H1 (cell line): ENCODE measurements around the gene GSTM3. TPM values are rescaled to one million over a fixed set of nuclear protein-coding genes. Genes with fewer than 3 reads are reported as not detected.
A peak's percentile ranks its signal among the peaks of the same experiment; 100 is the strongest.

Experiments
- CTCF ChIA-PET: fragments of 300-600 bp; sonication (Branson Sonifier 250); formaldehyde crosslinking; loops from one replicate; lab custom pipeline; 2021; ENCODE audit not compliant: partially characterized antibody; lab: Charles Lee
- POLR2A ChIA-PET: fragments of 300-600 bp; sonication (Branson Sonifier 250); formaldehyde crosslinking; loops from one replicate; lab custom pipeline; 2021; ENCODE audit warnings: inconsistent platforms; ENCODE audit not compliant: partially characterized antibody; lab: Charles Lee
- DNase-seq, 2 experiments: peaks; one replicate each; pipeline versions ENCODE4 v3.0.0 to v3.0.0-alpha.2; 2010 to 2022; ENCODE audit warnings: low spot score in 2 of 2, low read depth in 1 of 2, mixed read lengths in 1 of 2
- FAIRE-seq: peaks from 2 replicates; lab custom pipeline; 2011; peaks lifted over from hg19 to GRCh38; lab: Jason Lieb, UNC
- H2AFZ ChIP-seq: 2 replicates; pipeline ENCODE4 v1.8.1; 2012; ENCODE audit warnings: low read length, inconsistent platforms
- H2AK5ac ChIP-seq: 2 replicates; pipeline ENCODE4 v1.6.1; 2013; ENCODE audit warnings: low read depth, low read length
- H2BK120ac ChIP-seq: replicated peaks from 2 replicates; pipeline ENCODE3; 2013; ENCODE audit warnings: low read depth, low read length, inconsistent platforms
- H2BK12ac ChIP-seq: 2 replicates; pipeline ENCODE4 v1.6.1; 2013; ENCODE audit warnings: low read depth, low read length
- H2BK15ac ChIP-seq: 2 replicates; pipeline ENCODE4 v1.6.1; 2013; ENCODE audit warnings: low read length
- H2BK20ac ChIP-seq: 2 replicates; pipeline ENCODE4 v1.6.1; 2013; ENCODE audit warnings: low read length
- H2BK5ac ChIP-seq: 2 replicates; pipeline ENCODE4 v1.6.1; 2013; ENCODE audit warnings: low read depth, low read length
- H3K14ac ChIP-seq: 2 replicates; pipeline ENCODE4 v1.6.1; 2013; ENCODE audit warnings: inconsistent platforms; ENCODE audit not compliant: insufficient read length
- H3K18ac ChIP-seq: 2 replicates; pipeline ENCODE4 v1.6.1; 2013; ENCODE audit warnings: low read length; ENCODE audit errors: extremely low read depth
- H3K23ac ChIP-seq: 2 replicates; pipeline ENCODE4 v1.6.1; 2013; ENCODE audit warnings: inconsistent platforms; ENCODE audit not compliant: insufficient read length
- H3K23me2 ChIP-seq: 2 replicates; pipeline ENCODE4 v1.6.1; 2013; ENCODE audit warnings: low read depth, low read length
- H3K27ac ChIP-seq: 2 replicates; pipeline ENCODE4 v1.6.1; 2011; ENCODE audit warnings: low read depth, low read length, inconsistent platforms
- H3K27me3 ChIP-seq, 4 experiments: replicated peaks in 1 of 4; 1 replicate in 1 of 4; 2 replicates in 3 of 4; pipeline versions ENCODE4 v1.6.1 to v1.8.1; 2011 to 2013; ENCODE audit warnings: low read length in 3 of 4, mild to moderate bottlenecking in 3 of 4, inconsistent platforms in 2 of 4, mixed read lengths in 2 of 4, moderate library complexity in 1 of 4; ENCODE audit not compliant: control insufficient read depth in 3 of 4, insufficient read depth in 3 of 4; ENCODE audit errors: extremely low read depth in 1 of 4
- H3K36me3 ChIP-seq, 4 experiments: 2 replicates each; pipeline versions ENCODE4 v1.6.1 to v1.8.1; 2011 to 2013; ENCODE audit warnings: mild to moderate bottlenecking in 4 of 4, low read length in 3 of 4, moderate library complexity in 2 of 4, control low read depth in 1 of 4, inconsistent platforms in 1 of 4; ENCODE audit not compliant: insufficient read depth in 4 of 4, control insufficient read depth in 2 of 4
- H3K4ac ChIP-seq: replicated peaks from 2 replicates; pipeline ENCODE3; 2013; ENCODE audit warnings: low read length, low read depth, mixed read lengths, inconsistent platforms; ENCODE audit not compliant: insufficient read length
- H3K4me1 ChIP-seq, 4 experiments: replicated peaks in 1 of 4; 1 replicate in 1 of 4; 2 replicates in 3 of 4; pipeline versions ENCODE4 v1.6.1 to v1.8.1; 2011 to 2013; ENCODE audit warnings: low read length in 3 of 4, inconsistent platforms in 2 of 4, mixed read lengths in 1 of 4; ENCODE audit not compliant: insufficient read depth in 4 of 4, control insufficient read depth in 3 of 4
- H3K4me2 ChIP-seq, 2 experiments: 2 replicates each; pipeline versions ENCODE4 v1.6.1 to v1.8.1; 2011 to 2013; ENCODE audit warnings: low read depth in 2 of 2, low read length in 2 of 2, control low read depth in 1 of 2, inconsistent platforms in 1 of 2, mild to moderate bottlenecking in 1 of 2; ENCODE audit not compliant: insufficient read depth in 1 of 2
- H3K4me3 ChIP-seq, 4 experiments: fragments of 200-600, 300-600 bp in 1 of 4; sonication (generic), shearing (Covaris generic), sonication (Bioruptor Twin) in 1 of 4; 2 replicates each; pipeline versions ENCODE4 v1.5.1 to v1.8.1; 2011 to 2016; ENCODE audit warnings: low read length in 4 of 4, low read depth in 3 of 4, control low read depth in 2 of 4, inconsistent platforms in 2 of 4, mild to moderate bottlenecking in 2 of 4, mixed read lengths in 1 of 4, moderate library complexity in 1 of 4; ENCODE audit not compliant: insufficient read depth in 2 of 4; ENCODE audit errors: extremely low read depth in 1 of 4
- H3K56ac ChIP-seq: replicated peaks from 2 replicates; pipeline ENCODE3; 2013; ENCODE audit warnings: low read depth, mild to moderate bottlenecking, mixed read lengths, low read length, inconsistent platforms; ENCODE audit not compliant: insufficient read length
- H3K79me1 ChIP-seq: 2 replicates; pipeline ENCODE4 v1.6.1; 2013; ENCODE audit warnings: low read depth, low read length, control low read depth
- H3K79me2 ChIP-seq, 2 experiments: 2 replicates each; pipeline versions ENCODE4 v1.6.1 to v1.8.1; 2012 to 2013; ENCODE audit warnings: low read length in 2 of 2, mild to moderate bottlenecking in 2 of 2, inconsistent platforms in 1 of 2; ENCODE audit not compliant: insufficient read depth in 2 of 2, control insufficient read depth in 1 of 2
- H3K9ac ChIP-seq, 4 experiments: replicated peaks in 1 of 4; 1 replicate in 1 of 4; 2 replicates in 3 of 4; pipeline versions ENCODE4 v1.6.1 to v1.8.1; 2011 to 2013; ENCODE audit warnings: low read depth in 3 of 4, low read length in 3 of 4, control low read depth in 2 of 4, mild to moderate bottlenecking in 2 of 4, moderate library complexity in 2 of 4, inconsistent platforms in 1 of 4; ENCODE audit errors: extremely low read depth in 1 of 4
- H3K9me3 ChIP-seq, 2 experiments: 2 replicates each; pipeline versions ENCODE4 v1.6.1 to v1.8.1; 2012 to 2013; ENCODE audit warnings: mild to moderate bottlenecking in 2 of 2, moderate library complexity in 2 of 2, control low read depth in 1 of 2, inconsistent platforms in 1 of 2, low read depth in 1 of 2, low read length in 1 of 2, mixed read lengths in 1 of 2; ENCODE audit not compliant: insufficient read depth in 2 of 2
- H4K20me1 ChIP-seq, 2 experiments: replicated peaks in 1 of 2; 2 replicates each; pipeline versions ENCODE3 to v1.8.1; 2011 to 2013; ENCODE audit warnings: inconsistent platforms in 2 of 2, low read length in 2 of 2, mild to moderate bottlenecking in 1 of 2; ENCODE audit not compliant: insufficient read depth in 2 of 2, control insufficient read depth in 1 of 2
- H4K5ac ChIP-seq: 2 replicates; pipeline ENCODE4 v1.6.1; 2013; ENCODE audit warnings: low read length, low read depth, mixed read lengths, inconsistent platforms; ENCODE audit not compliant: insufficient read length
- H4K8ac ChIP-seq: 2 replicates; pipeline ENCODE4 v1.8.0; 2013; ENCODE audit warnings: mild to moderate bottlenecking, moderate library complexity, low read length, inconsistent platforms; ENCODE audit not compliant: insufficient read depth; ENCODE audit errors: extremely low read depth
- H4K91ac ChIP-seq: replicated peaks from 2 replicates; pipeline ENCODE3; 2013; ENCODE audit warnings: low read length, mixed read lengths, inconsistent platforms; ENCODE audit not compliant: insufficient read length
- SIN3A ChIP-seq, 2 experiments: IDR thresholded peaks in 1 of 2; conservative IDR thresholded peaks in 1 of 2; 2 replicates each; pipeline ENCODE4 v1.6.1; 2011 to 2012; ENCODE audit warnings: low read length in 2 of 2, improper control_type of control experiment in 1 of 2, low read depth in 1 of 2, mild to moderate bottlenecking in 1 of 2
- WGBS, 2 experiments: shearing (Covaris generic) in 1 of 2; methylation state at CpG; one replicate each; pipeline versions ENCODE4 v1.1.6 to v1.1.7; 2013 to 2015; ENCODE audit warnings: low lambda C conversion rate in 2 of 2, mixed read lengths in 2 of 2, inconsistent platforms in 1 of 2, low coverage in 1 of 2, missing lambda C conversion rate in 1 of 2; ENCODE audit not compliant: insufficient replicate concordance in 2 of 2, insufficient coverage in 1 of 2, insufficient read length in 1 of 2; ENCODE audit errors: extremely low coverage in 1 of 2, missing lambda C conversion rate in 1 of 2; 5-methylcytosine and 5-hydroxymethylcytosine counted together
- polyA plus RNA-seq, 7 experiments: library from polyadenylated mRNA; depleted of rRNA in 3 of 7; stranded (reverse) in 5 of 7; unstranded in 2 of 7; fragments of >200 nt in 5 of 7; fragments of 200-250 nt in 2 of 7; gene quantifications; 1 replicate in 5 of 7; 2 replicates in 1 of 7; 4 replicates in 1 of 7; pipeline versions ENCODE4 v1.2.1 to v1.2.3, GENCODE V29; 2011 to 2013; ENCODE audit warnings: missing spikeins in 2 of 7, mixed read lengths in 2 of 7
- total RNA-seq: library from RNA; stranded (reverse); fragmentation: NEBNext Ultra II Directional; extraction: Animal tissue kit (Norgen Biotek cat#: 25700); gene quantifications from 2 replicates; pipeline ENCODE4 v1.2.1, GENCODE V29; 2021

Gene GSTM3
- total and polyA plus RNA-seq, 2 of the 8 experiments (the other 6 are each of a cell fraction or from before 2014, with no cell fraction given) = 2.2 to 5.1 TPM

DNA sequence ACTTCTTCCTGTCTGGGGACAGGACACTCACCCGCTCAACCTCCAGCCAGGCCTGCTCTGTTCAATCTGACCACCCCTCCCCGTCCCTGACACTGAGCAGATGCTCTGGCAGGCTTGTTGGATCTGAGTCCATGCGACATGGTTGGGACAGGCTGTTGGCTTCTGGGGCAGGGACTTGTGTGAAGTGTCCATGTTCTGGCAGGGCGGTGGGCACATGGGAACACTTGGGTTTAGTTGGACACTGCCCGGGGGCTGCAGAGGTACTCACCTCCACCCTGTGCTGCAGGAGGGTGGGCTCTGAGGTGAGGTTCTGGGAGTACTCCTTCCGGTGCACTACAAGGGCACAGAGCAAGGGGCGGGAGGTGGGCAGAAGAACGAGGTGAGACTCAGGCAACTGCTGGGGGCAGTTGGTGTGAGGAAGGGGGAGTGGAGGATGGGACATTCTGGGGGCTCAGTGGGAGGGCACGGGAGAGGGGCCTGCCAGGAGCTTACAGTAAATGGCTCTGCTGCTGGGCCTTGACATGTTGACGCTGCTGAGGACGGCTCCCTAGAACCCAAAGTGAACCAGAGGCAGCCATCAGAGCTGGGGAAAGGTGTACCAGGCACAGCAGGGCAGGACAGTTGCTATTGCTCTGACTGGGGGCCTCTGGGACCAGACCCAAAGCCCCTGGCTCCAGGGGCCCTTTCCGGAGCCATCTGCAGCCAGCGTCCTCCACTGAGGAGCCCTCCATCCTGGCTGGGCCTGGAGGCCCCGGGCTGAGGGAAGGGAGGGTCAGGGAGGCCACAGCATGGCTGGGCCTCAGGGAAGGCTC lies 20.6 kb upstream of the GSTM3 start:
- H4K8ac ChIP-seq = peak overlapping the region; percentile 12; the same call in 1 of the 2 replicates
- H3K4ac ChIP-seq = no peak overlapping the region
- no peaks in the 10 kb centered on the region for H3K79me2 ChIP-seq
- no peak overlapping the region for H3K14ac ChIP-seq
- H3K56ac ChIP-seq = no peak overlapping the region
- H3K23me2 ChIP-seq = no peaks in the 10 kb centered on the region
- TF ChIP-seq SIN3A (conservative IDR thresholded peaks at IDR 0.05 in 1 of 2, IDR thresholded peaks at IDR 0.05 in 1 of 2; ENCODE audit: low read depth in 1 of 2, low read length in 2 of 2) = no peak
- no peak overlapping the region for H3K9ac ChIP-seq
- H2BK5ac ChIP-seq = no peak overlapping the region
- DNase-seq = no peak
- no peak overlapping the region for H2BK12ac ChIP-seq
- H3K23ac ChIP-seq = no peak overlapping the region
- no peak overlapping the region for H2BK15ac ChIP-seq
- FAIRE-seq = no peak
- H3K9me3 ChIP-seq = no peaks in the 10 kb centered on the region
- no peak overlapping the region for H2BK120ac ChIP-seq
- 90% methylated on average over 13 of the region's 14 CpGs; no CpG with 5 or more reads in 1 of the 2 experiments for whole genome bisulfite sequencing, 2 experiments
- H3K4me1 ChIP-seq = no peaks in the 10 kb centered on the region; a peak in 1 of 7 replicates
- H4K20me1 ChIP-seq = no peaks in the 10 kb centered on the region
- H3K18ac ChIP-seq = no peak overlapping the region
- H2BK20ac ChIP-seq = no peak overlapping the region
- no peaks in the 10 kb centered on the region for H3K79me1 ChIP-seq
- no peak overlapping the region for H3K4me2 ChIP-seq
- ChIA-PET CTCF (interaction anchor here (0.5 to 5.1 kb wide), 5 partner anchors 14 to 202 kb away, joined by 3 to 43 read pairs (median 3); no protein-coding TSS in a partner anchor), POLR2A (no interaction called here)
- no peak overlapping the region for H2AK5ac ChIP-seq
- H3K27ac ChIP-seq = no peak overlapping the region
- H3K36me3 ChIP-seq = no peaks in the 10 kb centered on the region
- no peaks in the 10 kb centered on the region for H3K27me3 ChIP-seq
- H2AFZ ChIP-seq = no peak overlapping the region; the same call in 1 of the 2 replicates
- no peak overlapping the region for H4K5ac ChIP-seq
- no peak overlapping the region for H3K4me3 ChIP-seq
- no peak overlapping the region for H4K91ac ChIP-seq
